ENCODE results near the gene HAGH.
"Not testable (repeated sequence)": the region's sequence is repeated elsewhere in the genome, so short reads cannot be mapped to it uniquely, and the experiment has no call there.

HAGH gene

GRCh38 chr16:1810106-1810505, 16.5 kb downstream of the HAGH start:
- no peak for DNase-seq (ENCODE audit: low spot score)

- DNase-seq (ENCODE audit: low spot score): no peak
Observed at GRCh38 chr16:1809281-1809801, 17.3 kb downstream of the HAGH start.

DNA sequence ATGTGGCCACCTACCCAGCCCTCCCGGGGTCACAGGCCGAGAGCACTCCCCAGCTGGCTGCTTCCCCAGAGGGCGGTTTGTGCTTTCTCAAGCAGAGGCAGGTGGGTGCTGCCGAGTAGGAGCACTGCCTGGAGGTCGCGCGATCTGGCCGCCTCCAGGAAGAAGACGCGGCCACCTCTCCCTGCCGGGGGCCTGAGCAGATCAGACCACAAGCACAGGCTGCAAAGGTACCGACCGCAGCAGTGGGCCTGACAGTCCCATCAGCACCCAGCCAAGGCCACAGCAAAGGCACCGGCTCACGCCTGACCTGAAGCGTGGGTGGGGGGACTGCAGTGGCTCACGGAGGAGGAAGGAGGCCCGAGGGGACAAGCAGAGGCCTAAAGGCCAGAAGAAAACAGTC, 17.9 kb downstream of the HAGH start:
- no peak for DNase-seq (ENCODE audit: low spot score)

GRCh38 chr16:1807626-1808025, 19.0 kb downstream of the HAGH start:
- DNase-seq (ENCODE audit: low spot score): no peak

- DNase-seq (ENCODE audit: low spot score): peak; percentile 86
Observed at GRCh38 chr16:1800701-1801100, 25.9 kb downstream of the HAGH start.

DNA sequence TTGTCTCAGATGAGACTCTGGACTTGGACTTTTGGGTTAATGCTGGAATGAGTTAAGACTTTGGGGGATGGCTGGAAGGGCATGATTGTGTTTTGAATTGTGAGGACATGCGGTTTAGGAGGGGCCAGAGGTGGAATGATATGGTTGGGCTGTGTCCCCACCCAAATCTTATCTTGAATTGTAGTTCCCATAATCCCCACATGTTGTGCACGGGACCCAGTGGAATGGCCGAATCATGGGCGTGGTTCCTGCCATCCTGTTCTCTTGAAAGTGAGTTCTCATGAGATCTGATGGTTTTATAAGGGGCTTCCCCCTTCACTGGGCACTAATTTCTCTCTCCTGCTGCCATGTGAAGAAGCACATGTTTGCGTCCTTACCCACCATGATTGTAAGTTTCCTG, 27.4 kb downstream of the HAGH start:
- not testable (repeated sequence) for DNase-seq (ENCODE audit: low spot score)

DNA sequence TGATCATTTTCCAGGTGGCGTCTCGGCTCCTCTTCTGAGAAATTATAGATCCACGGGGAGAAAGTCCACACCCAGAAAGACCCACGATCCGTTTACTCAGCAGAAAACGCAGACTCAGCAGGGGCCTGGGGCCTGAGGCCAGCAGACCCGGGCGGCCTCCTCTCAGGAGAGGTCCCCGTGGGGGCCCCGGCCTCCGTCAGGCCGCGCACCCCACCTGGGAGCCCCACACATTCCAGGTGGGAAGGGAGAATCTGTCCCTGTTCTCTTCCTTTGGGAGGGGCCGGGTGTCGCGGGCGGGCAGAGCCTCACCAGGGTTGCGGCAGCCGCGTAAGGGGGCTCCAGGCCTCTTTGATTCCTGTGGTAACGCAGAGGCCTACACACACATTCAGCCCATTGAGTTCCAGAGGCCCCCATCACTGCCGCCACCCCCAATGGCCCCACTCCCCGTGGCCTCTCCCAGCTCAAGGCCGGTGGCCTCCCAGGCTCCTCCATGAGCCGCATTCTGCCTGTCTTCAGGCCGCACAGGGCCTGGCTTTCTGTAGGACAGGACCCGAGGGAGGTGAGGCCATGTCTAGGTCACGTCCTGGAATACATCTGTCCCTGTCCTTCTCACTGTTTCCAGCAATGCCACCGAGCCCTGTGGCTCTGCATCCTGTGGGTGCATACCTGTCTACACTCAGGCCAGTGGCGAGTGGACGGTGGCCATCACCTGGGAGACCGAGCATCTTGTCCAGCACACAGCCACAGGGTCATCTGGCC, 31.5 kb downstream of the HAGH start:
- DNase-seq (ENCODE audit: low spot score): no peak

GRCh38 chr16:1794221-1794871, 32.3 kb downstream of the HAGH start:
- no peak for DNase-seq (ENCODE audit: low spot score)

DNA sequence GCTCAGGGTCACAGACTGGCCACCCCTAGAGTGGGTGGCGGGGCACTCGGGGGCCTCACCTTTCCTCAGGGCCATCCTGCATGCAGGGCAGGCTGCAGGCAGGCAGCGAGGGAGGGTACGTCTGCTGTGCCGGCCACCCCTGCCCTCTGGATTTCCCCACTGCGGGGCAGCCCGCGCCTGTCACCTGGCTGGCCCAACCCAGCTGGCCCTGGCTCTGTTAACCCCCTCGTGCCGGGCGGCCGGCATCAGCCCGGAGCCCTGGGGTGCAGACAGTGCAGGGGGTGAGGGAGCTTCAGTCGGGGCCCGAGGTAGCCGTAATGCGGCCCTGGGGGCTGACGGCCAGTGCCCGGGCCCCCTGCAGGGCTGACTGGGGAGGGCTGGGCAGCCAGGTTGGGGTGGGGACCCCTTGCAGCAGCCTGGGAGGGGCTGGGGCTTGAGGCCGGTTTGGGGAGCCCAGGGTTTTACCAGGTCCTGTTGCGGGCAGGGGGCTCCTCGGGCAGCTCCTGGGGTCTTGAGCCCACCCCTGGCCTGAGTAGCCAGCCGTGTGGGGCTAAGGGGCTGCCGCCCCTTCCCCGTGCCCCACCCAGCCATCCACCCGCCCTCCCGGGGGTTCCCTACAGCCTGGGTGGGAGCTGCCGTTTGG, 32.9 kb downstream of the HAGH start, which contains the start of gene IGFALS:
IGFALS (minus strand) TSS at position 128 of the 643 bp plus-strand sequence; CDS start at position 75, 53 bp downstream.
- DNase-seq (ENCODE audit: low spot score): no peak

DNA sequence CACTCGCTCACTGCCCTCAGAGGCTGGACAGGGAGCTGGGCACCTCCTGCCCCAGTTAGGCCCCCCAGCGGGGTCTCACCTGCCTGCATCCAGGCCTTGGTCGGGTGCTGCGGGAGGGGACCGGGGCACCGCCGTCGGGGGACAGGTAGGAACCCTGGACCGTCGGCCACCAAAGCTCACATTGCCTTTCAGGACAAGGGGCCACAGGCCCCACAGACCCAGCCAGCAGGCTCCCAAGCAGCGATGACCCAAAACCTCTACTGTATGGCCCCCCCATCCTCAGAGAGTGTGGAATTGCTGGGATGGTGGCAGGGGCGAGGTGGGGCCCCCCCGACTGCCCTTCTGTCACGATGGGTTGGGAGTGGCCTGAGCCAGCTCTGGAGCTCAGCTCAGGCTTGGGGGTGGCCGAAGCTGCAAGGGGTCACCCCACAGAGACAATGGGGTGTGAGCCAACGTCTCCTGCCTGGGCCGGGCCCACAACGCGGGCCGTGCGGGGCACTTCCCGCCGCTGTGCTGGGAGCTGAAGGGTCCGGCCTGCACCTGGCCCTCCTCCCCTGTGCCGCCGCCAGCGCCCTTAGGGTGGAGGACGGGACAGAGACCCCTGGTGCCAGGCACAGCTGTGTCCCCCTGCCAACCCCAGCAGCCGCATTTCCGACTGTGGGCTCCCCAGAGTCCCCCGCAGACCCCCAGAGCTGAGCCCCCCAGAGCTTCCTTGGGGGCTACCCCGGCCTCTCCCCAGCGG, 33.6 kb downstream of the HAGH start:
- no peak for DNase-seq (ENCODE audit: low spot score)

DNA sequence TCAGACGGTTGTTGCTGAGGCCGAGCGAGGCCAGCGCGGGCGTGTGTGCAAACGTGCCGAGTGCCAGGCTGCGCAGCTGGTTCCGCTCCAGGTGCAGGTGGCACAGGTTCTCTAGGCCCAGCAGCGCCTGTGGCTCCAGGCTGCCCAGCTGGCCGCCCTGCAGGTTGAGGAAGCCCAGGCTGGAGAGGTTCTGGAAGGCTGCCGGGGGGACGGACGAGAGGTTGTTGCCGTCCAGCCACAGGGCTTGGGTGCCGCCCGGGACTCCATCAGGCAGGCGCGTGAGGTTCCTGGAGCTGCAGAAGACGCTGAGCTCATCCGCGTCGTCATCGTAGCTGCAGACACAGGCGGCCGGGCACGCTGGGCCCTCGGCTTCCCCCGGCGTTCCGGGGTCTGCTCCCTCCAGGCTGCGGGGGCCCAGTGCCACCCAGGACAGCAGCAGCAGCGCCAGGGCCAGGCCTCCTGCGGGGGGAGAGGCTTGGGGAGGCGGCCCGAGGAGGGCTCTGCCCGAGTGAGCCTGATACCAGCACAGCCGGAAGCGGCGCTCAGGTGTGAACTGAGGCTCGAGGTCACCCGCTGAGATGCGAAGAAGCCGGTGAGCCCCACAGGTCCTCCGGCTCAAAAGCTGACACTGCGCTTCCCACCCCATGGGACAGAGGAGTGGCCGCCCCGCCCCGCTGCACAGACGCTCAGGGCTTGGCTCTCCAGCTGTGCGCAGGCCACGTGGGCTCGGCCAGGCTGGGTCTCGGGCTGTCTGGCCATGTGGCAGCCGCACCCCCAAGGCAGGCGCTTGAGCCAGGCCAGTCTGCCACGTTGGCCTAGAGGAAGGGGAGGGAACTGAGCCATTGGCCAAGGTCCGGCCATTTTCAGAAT, 34.4 kb downstream of the HAGH start:
- no peak for DNase-seq (ENCODE audit: low spot score)

DNA sequence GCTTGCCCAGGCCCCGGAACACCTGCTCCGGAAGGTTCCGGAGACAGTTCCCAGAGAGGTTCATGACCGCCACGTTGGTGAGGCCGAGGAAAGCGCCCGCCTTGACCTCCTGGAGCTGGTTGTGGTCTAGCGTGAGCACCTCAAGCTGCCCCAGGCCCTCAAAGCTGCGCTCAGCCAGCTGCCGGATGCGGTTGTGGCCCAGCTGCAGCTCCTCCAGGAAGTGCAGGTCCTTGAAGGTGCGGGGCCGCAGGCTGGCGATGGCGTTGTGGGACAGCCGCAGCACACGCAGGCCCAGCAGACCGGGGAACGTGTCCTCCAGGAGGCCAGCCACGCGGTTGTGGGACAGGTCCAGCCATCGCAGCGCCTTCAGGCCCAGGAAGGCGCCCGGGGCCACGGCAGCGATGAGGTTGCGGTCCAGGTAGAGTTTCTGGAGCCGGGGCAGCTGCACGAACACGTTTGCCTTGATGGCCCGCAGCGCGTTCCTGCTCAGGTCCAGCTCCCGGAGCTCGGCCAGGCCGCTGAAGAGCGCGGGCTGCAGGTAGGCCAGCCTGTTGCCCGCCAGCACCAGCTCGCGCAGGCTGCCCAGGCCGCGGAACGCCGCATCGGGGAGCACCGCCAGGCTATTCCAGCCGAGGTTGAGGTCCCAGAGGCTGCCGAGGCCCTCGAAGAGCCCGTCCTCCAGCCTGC, 35.2 kb downstream of the HAGH start:
- DNase-seq (ENCODE audit: low spot score): no peak

- DNase-seq (ENCODE audit: low spot score): no peak
Observed at GRCh38 chr16:1790611-1791255, 35.9 kb downstream of the HAGH start.

GRCh38 chr16:1790261-1790610, 36.4 kb downstream of the HAGH start:
- no peak for DNase-seq (ENCODE audit: low spot score)

GRCh38 chr16:1789643-1790045, 37.0 kb downstream of the HAGH start:
- DNase-seq (ENCODE audit: low spot score): no peak

DNA sequence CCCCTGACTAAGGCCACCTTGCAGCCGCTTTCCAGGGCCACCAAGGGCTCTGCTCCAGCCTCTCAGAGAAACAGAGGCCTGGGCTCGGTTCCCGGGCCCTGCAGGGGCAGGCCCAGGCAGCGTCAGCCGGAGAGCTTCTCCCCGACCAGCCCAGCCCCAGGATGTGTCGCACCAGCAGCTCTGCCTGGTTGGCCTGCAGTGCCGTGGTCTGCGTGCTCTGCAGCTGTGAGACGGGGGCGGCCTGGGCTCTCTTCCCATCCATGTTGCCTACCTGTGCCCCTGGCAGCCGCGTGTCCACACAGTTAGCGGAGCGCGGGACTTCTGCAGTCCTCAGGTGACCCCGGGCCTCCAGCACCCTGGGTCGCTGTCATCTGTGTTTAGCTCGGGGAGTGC, 37.9 kb downstream of the HAGH start:
- no peak for DNase-seq (ENCODE audit: low spot score)

DNA sequence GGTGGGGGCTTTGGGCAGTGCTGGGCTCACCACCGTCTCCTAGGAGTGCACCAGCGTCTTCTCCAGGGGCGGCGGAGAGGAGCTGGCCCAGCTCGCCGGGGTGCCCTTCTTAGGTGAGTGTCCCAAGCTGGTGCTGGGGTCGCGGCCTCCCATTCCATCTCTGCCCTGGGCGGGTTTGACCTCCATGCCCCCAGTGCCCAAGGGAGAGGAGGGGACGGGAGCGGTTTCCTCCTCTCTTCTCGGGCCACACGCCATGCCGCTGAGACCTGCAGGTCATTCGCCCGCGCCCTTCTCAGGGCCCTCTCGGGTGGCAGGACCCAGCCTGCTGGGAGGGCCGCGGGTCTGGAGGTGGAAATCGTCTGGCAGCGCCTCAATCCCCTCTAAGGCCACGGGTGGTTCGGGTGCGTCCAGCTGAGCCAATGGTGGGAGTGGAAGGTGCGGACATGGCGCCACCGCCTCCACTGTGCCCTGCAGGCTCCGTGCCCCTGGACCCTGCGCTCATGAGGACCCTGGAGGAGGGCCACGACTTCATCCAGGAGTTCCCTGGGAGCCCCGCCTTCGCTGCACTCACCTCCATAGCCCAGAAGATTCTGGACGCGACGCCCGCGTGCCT, 38.4 kb downstream of the HAGH start:
- no peak for DNase-seq (ENCODE audit: low spot score)

- DNase-seq (ENCODE audit: low spot score): no peak
Observed at GRCh38 chr16:1787322-1788094, 39.1 kb downstream of the HAGH start.

- DNase-seq (ENCODE audit: low spot score): no peak
Observed at GRCh38 chr16:1787056-1787321, 39.6 kb downstream of the HAGH start.
